Measurements from ENCODE around the gene RADIL. TPM values are rescaled to one million over a fixed set of nuclear protein-coding genes. Genes with fewer than 3 reads are reported as not detected.

RADIL gene
- total RNA-seq, 2 donors from 2014 or later, result 6.8 to 7.8 TPM

- DNase-seq (no peak), ATAC-seq (no peak)
- intact Hi-C loops (cut with DNase I), result no loop called here
Observed at GRCh38 chr7:4771737-4772136, 111.8 kb downstream of the RADIL start.

DNA sequence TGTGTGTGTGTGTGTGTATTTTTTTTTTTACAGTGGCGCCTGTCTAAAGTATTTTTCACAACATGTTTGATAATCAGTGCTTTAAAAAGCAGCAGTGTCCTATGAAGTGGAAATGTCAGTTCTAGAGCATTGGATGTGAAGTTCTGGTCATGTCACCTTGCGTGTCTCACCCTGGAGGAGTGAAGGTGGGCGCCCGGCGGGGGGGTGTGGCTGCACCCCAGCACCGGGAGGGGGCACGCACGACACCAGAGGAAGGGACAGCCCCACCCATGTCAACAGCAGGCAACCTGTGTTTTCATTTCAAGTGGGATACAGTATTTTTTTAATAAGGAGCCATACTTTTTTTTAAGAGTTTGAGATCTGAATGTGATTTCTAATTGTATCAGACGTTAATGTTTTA lies 112.6 kb downstream of the RADIL start:
- intact Hi-C loops (cut with DNase I), result no loop called here
- DNase-seq, result no peak
- ATAC-seq, result no peak

DNA sequence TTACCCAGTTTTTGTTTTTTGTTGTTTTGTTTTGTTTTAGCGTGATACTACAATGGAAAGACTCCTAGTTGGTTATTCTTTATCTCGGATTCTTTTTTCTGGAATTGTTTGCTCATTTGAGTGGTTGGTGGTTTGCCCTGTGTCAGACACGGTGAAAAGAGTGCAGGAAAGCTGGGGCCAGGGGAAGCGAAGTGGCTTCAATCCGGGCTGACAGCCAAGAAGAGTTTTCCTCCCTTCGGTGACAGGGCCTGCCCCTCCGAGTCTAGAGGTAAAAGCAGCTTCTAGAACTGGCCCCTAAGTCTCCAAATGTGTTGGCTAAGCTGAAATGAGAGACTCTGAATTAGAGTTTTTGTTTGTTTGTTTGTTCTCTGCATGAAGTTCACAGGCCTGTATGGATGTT lies 113.8 kb downstream of the RADIL start:
- ATAC-seq (no peak), DNase-seq (no peak)
- intact Hi-C loops (cut with DNase I), result no loop called here

- DNase-seq (no peak), ATAC-seq (no peak)
- intact Hi-C loops (cut with DNase I), result no loop called here
Observed at GRCh38 chr7:4768597-4769569, 114.6 kb downstream of the RADIL start.

DNA sequence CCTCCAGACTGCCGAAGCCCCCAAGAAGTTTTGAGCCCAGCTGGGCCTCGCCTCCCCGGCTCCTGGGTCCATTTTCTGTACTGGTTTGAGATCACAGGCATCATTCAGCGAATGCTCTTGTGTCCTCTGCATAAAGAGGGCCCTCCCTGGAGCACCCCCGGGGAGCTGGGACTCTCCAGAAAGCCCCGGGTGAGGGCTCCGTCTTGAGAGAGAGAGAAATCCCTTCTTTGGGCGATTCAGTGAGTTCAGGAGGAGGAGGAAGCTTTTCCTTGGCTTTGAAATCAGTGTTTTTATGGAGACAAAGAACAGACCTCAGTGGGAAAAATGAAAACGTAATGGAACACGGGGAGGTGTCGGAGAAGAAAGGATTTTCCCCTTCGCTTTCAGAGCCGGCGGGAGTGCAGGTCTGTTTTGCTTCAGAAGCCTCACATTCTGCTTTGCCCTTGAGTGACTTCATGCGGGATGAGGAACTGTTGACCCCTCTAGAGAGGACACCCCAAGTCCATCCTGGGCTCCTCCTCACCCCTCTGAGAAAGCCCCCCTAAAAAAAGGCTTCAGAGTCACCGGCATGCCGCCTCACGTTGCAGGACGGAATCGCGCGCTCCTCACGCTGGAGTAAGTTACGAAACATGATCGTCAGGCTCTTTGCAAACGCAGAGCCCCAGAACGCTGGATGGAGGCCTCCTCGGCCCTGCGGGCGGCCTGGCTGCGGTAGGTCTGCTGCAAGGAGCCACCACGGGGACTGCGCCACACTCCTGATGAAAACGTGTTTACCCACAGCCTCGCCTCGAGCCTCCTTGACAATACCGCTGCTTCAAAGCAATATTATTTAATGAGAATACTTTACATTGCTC lies 116.6 kb downstream of the RADIL start:
- ATAC-seq (no peak), DNase-seq (no peak)
- intact Hi-C loops (cut with DNase I), result no loop called here

DNA sequence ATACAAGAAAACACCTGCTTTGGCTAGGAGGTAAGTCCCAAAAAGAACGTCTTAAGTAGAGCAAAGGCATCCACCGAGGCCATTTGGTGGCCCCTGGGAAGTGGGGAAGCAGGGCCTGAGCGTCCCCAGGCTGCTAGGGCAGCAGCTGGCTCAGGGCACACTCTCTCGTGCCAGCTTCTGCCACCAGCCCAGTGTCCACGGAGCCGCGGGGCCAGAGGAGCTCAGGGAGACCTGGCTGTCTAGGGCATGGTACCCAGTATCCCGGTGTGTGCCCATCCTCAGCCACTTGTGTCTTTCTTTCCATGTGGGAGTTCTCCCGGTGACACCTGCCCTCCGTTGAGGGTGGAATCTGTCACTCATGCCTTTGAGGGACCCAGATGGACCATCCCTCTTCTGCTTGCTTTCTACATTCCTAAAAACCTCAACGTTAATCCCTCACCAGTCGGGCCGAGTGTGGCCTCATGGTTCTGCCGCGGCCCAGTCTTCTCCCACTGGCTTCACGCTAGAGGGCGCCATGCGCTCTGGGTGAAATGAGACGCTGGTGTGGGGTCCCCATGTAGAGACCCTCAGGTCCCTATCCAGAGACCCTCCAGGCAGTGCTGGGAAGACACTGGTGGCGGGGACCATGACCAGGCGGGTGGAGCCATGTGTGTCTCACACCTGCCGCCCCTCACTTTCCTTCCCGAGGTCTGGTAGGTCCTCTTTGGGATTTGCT lies 117.6 kb downstream of the RADIL start:
- intact Hi-C loops (cut with DNase I), result no loop called here
- DNase-seq (no peak), ATAC-seq (no peak)

GRCh38 chr7:4764402-4765007 lies 119.0 kb downstream of the RADIL start:
- DNase-seq (no peak), ATAC-seq (no peak)
- intact Hi-C loops (cut with DNase I), result no loop called here

DNA sequence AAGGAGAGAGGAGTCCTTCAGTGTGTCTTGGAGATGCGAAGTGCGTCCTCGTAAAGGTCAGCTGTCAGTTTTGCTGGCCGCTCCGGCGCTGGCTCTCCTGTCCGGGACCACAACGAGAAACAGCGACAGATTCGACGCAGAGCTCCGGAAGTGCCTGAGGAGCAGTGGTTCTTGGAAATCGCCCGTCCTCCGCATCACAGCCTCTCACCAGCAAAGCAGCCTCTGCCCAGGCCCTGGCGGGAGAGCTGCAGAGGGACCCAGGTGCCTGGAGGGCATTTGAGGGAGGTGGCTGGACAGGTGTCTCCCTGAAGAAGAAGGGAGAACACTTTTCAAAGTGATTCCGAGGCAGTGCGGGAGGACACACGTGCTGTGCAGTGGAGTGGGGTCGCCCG lies 119.7 kb downstream of the RADIL start:
- ATAC-seq, result no peak
- intact Hi-C loops (cut with DNase I), result no loop called here
- DNase-seq, result no peak

GRCh38 chr7:4763091-4763793 lies 120.3 kb downstream of the RADIL start:
- no peak for DNase-seq
- no peak for ATAC-seq

GRCh38 chr7:4762121-4763055 lies 121.1 kb downstream of the RADIL start:
- ATAC-seq, result no peak
- DNase-seq, result no peak
- intact Hi-C loops (cut with DNase I), result no loop called here

More at GRCh38 chr7:4763091-4763793, 120.3 kb downstream of the RADIL start:
- intact Hi-C loops (cut with DNase I), result no loop called here

- intact Hi-C loops (cut with DNase I), result no loop called here
Observed at GRCh38 chr7:4760952-4761351, 122.6 kb downstream of the RADIL start.

DNA sequence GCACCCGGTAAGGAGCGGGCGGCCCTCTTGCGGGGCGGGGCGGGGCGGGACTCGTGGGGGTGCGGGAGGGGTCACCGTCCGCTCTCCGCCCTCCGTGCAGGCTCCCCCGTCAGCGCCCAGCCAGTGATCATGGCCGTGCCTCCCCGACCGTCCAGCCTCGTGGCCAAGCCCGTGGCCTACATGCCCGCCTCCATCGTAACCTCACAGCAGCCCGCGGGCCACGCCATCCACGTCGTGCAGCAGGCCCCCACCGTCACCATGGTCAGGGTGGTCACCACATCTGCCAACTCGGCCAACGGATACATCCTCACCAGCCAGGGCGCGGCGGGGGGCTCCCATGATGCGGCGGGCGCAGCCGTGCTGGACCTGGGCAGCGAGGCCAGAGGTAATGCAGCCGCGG lies 124.3 kb downstream of the RADIL start:
- ATAC-seq (no peak), DNase-seq (no peak)
- intact Hi-C loops (cut with DNase I), result no loop called here

More at GRCh38 chr7:4760952-4761351, 122.6 kb downstream of the RADIL start:
- ATAC-seq, result no peak
- no peak for DNase-seq

DNA sequence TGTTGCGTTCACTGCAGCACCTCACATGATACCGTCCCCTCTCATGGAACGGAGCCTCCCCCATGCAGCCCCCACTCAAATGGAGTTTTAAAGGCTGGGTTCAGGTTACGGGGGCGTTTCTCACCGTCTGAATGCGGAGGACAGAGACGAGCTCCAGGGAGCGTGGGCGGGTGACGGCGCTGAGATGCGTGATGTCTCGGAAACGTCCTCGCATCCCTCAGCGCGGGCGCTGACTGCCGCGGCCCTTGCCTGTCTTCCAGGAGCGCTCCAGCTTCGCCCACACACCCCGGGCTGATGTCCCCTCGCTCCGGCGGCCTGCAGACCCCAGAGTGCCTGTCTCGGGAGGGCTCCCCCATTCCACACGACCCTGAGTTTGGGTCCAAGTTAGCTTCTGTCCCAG lies 124.7 kb downstream of the RADIL start:
- intact Hi-C loops (cut with DNase I), result no loop called here
- no peak for ATAC-seq
- DNase-seq, result no peak

- no peak for ATAC-seq
- no peak for DNase-seq
- intact Hi-C loops (cut with DNase I), result no loop called here
Observed at GRCh38 chr7:4758111-4758510, 125.4 kb downstream of the RADIL start.

DNA sequence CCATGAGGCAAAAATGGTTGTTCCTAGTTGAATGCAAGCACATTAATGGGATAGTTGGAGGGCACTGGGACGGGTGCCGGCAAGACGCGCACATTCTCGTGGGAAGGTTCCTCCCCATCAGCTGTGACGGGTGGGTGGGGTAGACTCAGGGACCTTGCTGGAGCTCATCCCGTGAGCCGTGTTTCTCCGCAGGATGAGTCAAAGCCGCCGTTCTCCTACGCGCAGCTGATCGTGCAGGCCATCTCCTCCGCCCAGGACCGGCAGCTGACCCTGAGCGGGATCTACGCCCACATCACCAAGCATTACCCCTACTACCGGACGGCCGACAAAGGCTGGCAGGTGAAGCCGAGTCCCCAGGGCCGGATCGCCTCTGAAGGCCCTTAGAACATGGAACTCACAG lies 128.5 kb downstream of the RADIL start:
- DNase-seq (no peak), ATAC-seq (no peak)
- intact Hi-C loops (cut with DNase I), result no loop called here

- intact Hi-C loops (cut with DNase I), result loop anchor here in 1 of 2 donors (5.0 kb wide), 1 partner anchor 72 kb away; the partner anchor contains the start of gene FOXK1
- DNase-seq (no peak), ATAC-seq (no peak)
Observed at GRCh38 chr7:4754433-4755010, 129.0 kb downstream of the RADIL start.

Data from left cardiac atrium (tissue), 4 donors.